Adrenal gland (tissue), 12 donors: ENCODE measurements around the gene ZNF506. TPM values are rescaled to one million over a fixed set of nuclear protein-coding genes. Genes with fewer than 3 reads are reported as not detected.

Source experiments
- DNase-seq, 7 donors: peaks; one replicate each; pipeline ENCODE4 v3.0.0-alpha.2; 2019 to 2020
- H3K27ac ChIP-seq, 5 donors: fragments of 200-600 bp; sonication (generic) in 4 of 5; 1 replicate in 3 of 5; 2 replicates in 2 of 5; pipeline versions ENCODE4 v1.5.1 to v1.8.0; 2016 to 2020; ENCODE audit warnings: mild to moderate bottlenecking in 1 of 5
- H3K27me3 ChIP-seq: fragments of 200-600 bp; 2 replicates; pipeline ENCODE4 v1.8.0; 2021
- H3K36me3 ChIP-seq, 2 donors: fragments of 200-600 bp; replicated peaks in 1 of 2; 1 replicate in 1 of 2; 2 replicates in 1 of 2; pipeline versions ENCODE4 v1.5.1 to v1.8.0; 2018 to 2022
- H3K4me1 ChIP-seq, 2 donors: fragments of 200-600 bp; replicated peaks in 1 of 2; 1 replicate in 1 of 2; 2 replicates in 1 of 2; pipeline versions ENCODE4 v1.5.1 to v1.8.0; 2018 to 2021
- H3K4me3 ChIP-seq, 4 donors: fragments of 200-600 bp; sonication (generic) in 3 of 4; one replicate each; pipeline ENCODE4 v1.5.1; 2016 to 2018
- H3K9me3 ChIP-seq, 3 donors: fragments of 200-600 bp; sonication (generic) in 1 of 3; replicated peaks in 1 of 3; 1 replicate in 2 of 3; 2 replicates in 1 of 3; pipeline versions ENCODE4 v1.5.1 to v1.8.0; 2016 to 2021
- CTCF ChIP-seq, 6 experiments: fragments of 450-650 bp in 4 of 6; fragments of 200-600 bp in 2 of 6; sonication (generic) in 1 of 6; IDR thresholded peaks; 1 replicate in 5 of 6; 2 replicates in 1 of 6; pipeline versions ENCODE4 v1.5.1 to v1.8.0; 2016 to 2021; ENCODE audit warnings: antibody characterized with exemption in 6 of 6, mild to moderate bottlenecking in 2 of 6, moderate library complexity in 1 of 6
- POLR2A ChIP-seq, 2 donors: fragments of 450-650 bp; IDR thresholded peaks; one replicate each; pipeline ENCODE4 v1.6.1; 2017; ENCODE audit warnings: antibody characterized with exemption in 2 of 2, mild to moderate bottlenecking in 2 of 2, moderate library complexity in 1 of 2
- WGBS, 4 donors: extraction: QIAGEN DNeasy Blood & Tissue Kit in 2 of 4; methylation state at CpG; one replicate each; pipeline versions ENCODE4 v1.1.5 to v1.1.7; 2013 to 2017; 5-methylcytosine and 5-hydroxymethylcytosine counted together
- intact Hi-C, 2 donors: fragments of 100-400 bp; cut with DNase I; formaldehyde crosslinking; loops; one replicate each; pipeline versions ENCODE4 v1.14.1 to v1.15.0; 2022 to 2023
- polyA plus RNA-seq, 3 donors: library from polyadenylated mRNA; stranded (reverse); fragments of 200-250 nt in 2 of 3; fragments of 350-450 nt in 1 of 3; fragmentation: Illumina TruSeq in 1 of 3; extraction: RNeasy Lipid Tissue Mini Kit (QIAGEN cat#74804) in 1 of 3; gene quantifications; one replicate each; pipeline ENCODE4 v1.2.3, GENCODE V29; 2013 to 2014
- small RNA-seq, 2 donors: library from RNA; depleted of rRNA; stranded (forward); fragments of <200 nt; gene quantifications; one replicate each; pipeline ENCODE3, GENCODE V24; 2016
- total RNA-seq, 9 donors: library from RNA; depleted of rRNA in 4 of 9; stranded (reverse); fragments of >200 nt in 4 of 9; fragments of 120-200 nt in 1 of 9; fragmentation: NEBNext Ultra II Directional in 1 of 9; extraction: Animal tissue kit (Norgen Biotek cat#: 25700) in 1 of 9; gene quantifications; one replicate each; pipeline versions ENCODE4 v1.1.0 to v1.2.4, GENCODE V29; 2013 to 2023
- donor health status: healthy with polysubstance abuse.
- donor health status: Bipolar disorder and iron deficiency.
- donor health status: DM: yes; HTN: yes; CAD: no.
- donor health status: DM: no; HTN: no; CAD: no.
- donor health status: DM: no; HTN: no; CAD: no.
- donor health status: DM: yes; HTN: yes; CAD: no.

Gene ZNF506
- total and polyA plus RNA-seq, 12 donors: 4.7 to 38.6 (median 21.2) TPM

GRCh38 chr19:19743176-19743575 is 78.4 kb downstream of the ZNF506 start:
- Histone ChIP-seq H3K4me3 (no peak overlapping the region), H3K27me3 (no peaks in the 10 kb centered on the region), H3K9me3 (no peaks in the 10 kb centered on the region), H3K4me1 (no peaks in the 10 kb centered on the region), H3K27ac (no peak overlapping the region), H3K36me3 (no peaks in the 10 kb centered on the region)
- 81 to 90% (median 83%) methylated on average over 2 to 6 of the region's 6 CpGs for WGBS, 4 donors
- no peak for DNase-seq
- intact Hi-C loops: no loop called here
- TF ChIP-seq CTCF (IDR thresholded peaks at IDR 0.05): no peak
- no peak for TF ChIP-seq POLR2A (IDR thresholded peaks at IDR 0.05)

GRCh38 chr19:19742773-19743172 is 78.8 kb downstream of the ZNF506 start:
- Histone ChIP-seq H3K4me1 (no peaks in the 10 kb centered on the region), H3K4me3 (no peak overlapping the region), H3K27me3 (no peaks in the 10 kb centered on the region), H3K36me3 (no peaks in the 10 kb centered on the region), H3K27ac (no peak overlapping the region), H3K9me3 (no peaks in the 10 kb centered on the region)
- TF ChIP-seq POLR2A (IDR thresholded peaks at IDR 0.05) (no peak), CTCF (IDR thresholded peaks at IDR 0.05) (no peak)
- no peak for DNase-seq
- 72 to 85% (median 82%) methylated on average over 4 to 9 of the region's 9 CpGs for WGBS, 4 donors
- intact Hi-C loops: no loop called here

Small RNA genes within 50 kb of the gene (small RNA-seq; reads per million reads assigned to genes)
- gene AC011477.5: 0 reads per million in 2 donors

Other genes with a start within 250 kb of the ZNF506 start
- under 1 TPM in 6 of 9 donors, not detected in 3; 0.28 to 0.86 (median 0.66) TPM for gene PBX4, start 203.1 kb downstream of the ZNF506 start, total RNA-seq
- gene PBX4, start 203.1 kb downstream of the ZNF506 start, polyA plus RNA-seq: 1 to 10 TPM in 2 of 3 donors, not detected in 1; 2.9 to 6.3 TPM
- 1 to 10 TPM in 8 of 9 donors, under 1 TPM in 1; 0.95 to 5.1 (median 3.6) TPM for gene LPAR2, start 193.5 kb downstream of the ZNF506 start, total RNA-seq
- 10 to 100 TPM in 1 of 3 donors, 1 to 10 TPM in 1, under 1 TPM in 1; 0.93 to 10.5 (median 3.8) TPM for gene LPAR2, start 193.5 kb downstream of the ZNF506 start, polyA plus RNA-seq
- gene GMIP, start 178.1 kb downstream of the ZNF506 start, total RNA-seq: 10 to 100 TPM in 5 of 9 donors, 1 to 10 TPM in 3, under 1 TPM in 1; 0.44 to 17.0 (median 10.3) TPM
- gene GMIP, start 178.1 kb downstream of the ZNF506 start, polyA plus RNA-seq: 10 to 100 TPM in 1 of 3 donors, 1 to 10 TPM in 2; 2.7 to 13.8 (median 3.2) TPM
- gene ATP13A1, start 158.1 kb downstream of the ZNF506 start, total RNA-seq: 100 to 1,000 TPM in 4 of 9 donors, 10 to 100 TPM in 5; 21.1 to 195 (median 78.3) TPM
- 100 to 1,000 TPM in 2 of 3 donors, 10 to 100 TPM in 1; 18.7 to 132 (median 103) TPM for gene ATP13A1, start 158.1 kb downstream of the ZNF506 start, polyA plus RNA-seq
- gene ZNF101, start 152.9 kb downstream of the ZNF506 start, total RNA-seq: 1 to 10 TPM; 1.3 to 9.8 (median 6.4) TPM
- 10 to 100 TPM in 1 of 3 donors, 1 to 10 TPM in 2; 6.0 to 11.8 (median 6.2) TPM for gene ZNF101, start 152.9 kb downstream of the ZNF506 start, polyA plus RNA-seq
- 1 to 10 TPM; 3.1 to 8.5 (median 4.2) TPM for gene ZNF14, start 88.6 kb downstream of the ZNF506 start, total RNA-seq
- gene ZNF14, start 88.6 kb downstream of the ZNF506 start, polyA plus RNA-seq: 1 to 10 TPM; 2.7 to 5.2 (median 3.9) TPM
- 10 to 100 TPM in 7 of 9 donors, 1 to 10 TPM in 2; 8.4 to 19.5 (median 14.5) TPM for gene ZNF253, start 44.1 kb upstream of the ZNF506 start, total RNA-seq
- gene ZNF253, start 44.1 kb upstream of the ZNF506 start, polyA plus RNA-seq: 10 to 100 TPM in 1 of 3 donors, 1 to 10 TPM in 2; 2.7 to 19.7 (median 4.3) TPM
- 1 to 10 TPM; 1.4 to 9.0 (median 2.9) TPM for gene ZNF93, start 79.2 kb upstream of the ZNF506 start, total RNA-seq
- gene ZNF93, start 79.2 kb upstream of the ZNF506 start, polyA plus RNA-seq: 1 to 10 TPM; 1.6 to 4.4 (median 2.7) TPM
- gene ZNF682, start 217.8 kb upstream of the ZNF506 start, total RNA-seq: 1 to 10 TPM in 7 of 9 donors, under 1 TPM in 2; 0.14 to 6.9 (median 3.3) TPM
- 10 to 100 TPM in 2 of 3 donors, 1 to 10 TPM in 1; 4.6 to 36.0 (median 11.8) TPM for gene ZNF682, start 217.8 kb upstream of the ZNF506 start, polyA plus RNA-seq